GM12874 (cell line): Measurements from ENCODE around the gene NKIRAS2.

Experiments
- CTCF ChIP-seq: IDR thresholded peaks from 2 replicates; pipeline ENCODE4 v1.5.1; 2011; ENCODE audit warnings: low read depth, mild to moderate bottlenecking, control low read depth, low read length, moderate library complexity; ENCODE audit not compliant: insufficient read depth

Gene NKIRAS2

GRCh38 chr17:42038221-42038973 is 18.5 kb downstream of the NKIRAS2 start:
- no peak for TF ChIP-seq CTCF

- no peak for TF ChIP-seq CTCF
Measured at GRCh38 chr17:42039794-42040763, 20.2 kb downstream of the NKIRAS2 start.

- no peak for TF ChIP-seq CTCF
Measured at GRCh38 chr17:42040818-42041217, 20.9 kb downstream of the NKIRAS2 start.

GRCh38 chr17:42041619-42042018 is 21.7 kb downstream of the NKIRAS2 start:
- TF ChIP-seq CTCF, result no peak

- no peak for TF ChIP-seq CTCF
Measured at GRCh38 chr17:42042598-42043319, 22.9 kb downstream of the NKIRAS2 start.

GRCh38 chr17:42045719-42046118 is 25.8 kb downstream of the NKIRAS2 start:
- no peak for TF ChIP-seq CTCF

GRCh38 chr17:42047343-42047742 is 27.5 kb downstream of the NKIRAS2 start:
- no peak for TF ChIP-seq CTCF
